Fibroblast of lung (primary cell): ENCODE results near the gene SERPINH1.

Experiments
- EZH2 ChIP-seq: IDR thresholded peaks from 2 replicates; pipeline ENCODE4 v1.5.1; 2012; ENCODE audit warnings: low read length, control low read depth, mild to moderate bottlenecking; ENCODE audit errors: missing control alignments
- TF ChIP-seq, protein P1 (sequence below), 2 donors: IDR thresholded peaks in 1 of 2; conservative IDR thresholded peaks in 1 of 2; 1 replicate in 1 of 2; 2 replicates in 1 of 2; pipeline ENCODE4 v1.5.1; 2011 to 2012; ENCODE audit warnings: low read length in 2 of 2, control low read depth in 1 of 2, inconsistent platforms in 1 of 2, low read depth in 1 of 2, mild to moderate bottlenecking in 1 of 2

DNA sequence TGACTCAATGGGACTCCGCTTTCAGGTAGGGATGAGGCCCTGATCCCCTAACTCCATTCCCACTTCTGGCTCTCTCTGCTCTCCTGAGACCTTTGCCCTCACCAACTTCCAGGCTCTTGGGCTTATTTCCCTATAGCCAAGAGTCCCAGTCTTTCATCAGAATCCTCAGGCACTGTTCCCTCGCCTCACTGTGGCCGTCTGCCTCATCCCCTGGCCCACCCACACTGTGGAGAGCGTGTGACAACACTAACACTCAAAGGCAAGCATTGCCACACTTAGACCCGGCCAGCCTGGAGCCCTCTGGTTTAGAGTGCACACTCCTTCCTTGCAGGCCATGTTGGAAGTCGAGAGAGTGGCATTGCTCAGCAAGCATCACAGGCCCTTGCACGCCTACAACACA lies 27.0 kb downstream of the SERPINH1 start:
- TF ChIP-seq, protein P1, sequence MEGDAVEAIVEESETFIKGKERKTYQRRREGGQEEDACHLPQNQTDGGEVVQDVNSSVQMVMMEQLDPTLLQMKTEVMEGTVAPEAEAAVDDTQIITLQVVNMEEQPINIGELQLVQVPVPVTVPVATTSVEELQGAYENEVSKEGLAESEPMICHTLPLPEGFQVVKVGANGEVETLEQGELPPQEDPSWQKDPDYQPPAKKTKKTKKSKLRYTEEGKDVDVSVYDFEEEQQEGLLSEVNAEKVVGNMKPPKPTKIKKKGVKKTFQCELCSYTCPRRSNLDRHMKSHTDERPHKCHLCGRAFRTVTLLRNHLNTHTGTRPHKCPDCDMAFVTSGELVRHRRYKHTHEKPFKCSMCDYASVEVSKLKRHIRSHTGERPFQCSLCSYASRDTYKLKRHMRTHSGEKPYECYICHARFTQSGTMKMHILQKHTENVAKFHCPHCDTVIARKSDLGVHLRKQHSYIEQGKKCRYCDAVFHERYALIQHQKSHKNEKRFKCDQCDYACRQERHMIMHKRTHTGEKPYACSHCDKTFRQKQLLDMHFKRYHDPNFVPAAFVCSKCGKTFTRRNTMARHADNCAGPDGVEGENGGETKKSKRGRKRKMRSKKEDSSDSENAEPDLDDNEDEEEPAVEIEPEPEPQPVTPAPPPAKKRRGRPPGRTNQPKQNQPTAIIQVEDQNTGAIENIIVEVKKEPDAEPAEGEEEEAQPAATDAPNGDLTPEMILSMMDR (conservative IDR thresholded peaks at IDR 0.05 in 1 of 2, IDR thresholded peaks at IDR 0.05 in 1 of 2; ENCODE audit: low read depth in 1 of 2, low read length in 2 of 2), result no peak
- no peak for TF ChIP-seq EZH2
